Activated CD4-positive, alpha-beta T cell treated with anti-CD3 and anti-CD28 coated beads, Interleukin-2, amount 50 U/mL, for 16 hours (primary cell): ENCODE results near the gene BCAR3.
"Not testable (repeated sequence)": the region's sequence is repeated elsewhere in the genome, so short reads cannot be mapped to it uniquely, and the experiment has no call there.

Source experiments
- DNase-seq: peaks from one replicate; pipeline ENCODE4 v3.0.0-alpha.2; 2020

BCAR3 gene

GRCh38 chr1:93705892-93706500, 24.4 kb upstream of the BCAR3 start:
- no peak for DNase-seq

- no peak for DNase-seq
Observed at GRCh38 chr1:93704052-93704451, 22.4 kb upstream of the BCAR3 start.

- DNase-seq: no peak
Observed at GRCh38 chr1:93703643-93704042, 22.0 kb upstream of the BCAR3 start.

- no peak for DNase-seq
Observed at GRCh38 chr1:93702828-93703183, 21.2 kb upstream of the BCAR3 start.

GRCh38 chr1:93702111-93702827, 20.6 kb upstream of the BCAR3 start:
- DNase-seq: no peak

- no peak for DNase-seq
Observed at GRCh38 chr1:93701629-93702028, 20.0 kb upstream of the BCAR3 start.

- DNase-seq: no peak
Observed at GRCh38 chr1:93700532-93701469, 19.2 kb upstream of the BCAR3 start.

GRCh38 chr1:93699503-93700168, 18.0 kb upstream of the BCAR3 start:
- no peak for DNase-seq

GRCh38 chr1:93699049-93699384, 17.4 kb upstream of the BCAR3 start:
- DNase-seq: no peak

- DNase-seq: no peak
Observed at GRCh38 chr1:93698329-93699048, 16.9 kb upstream of the BCAR3 start.

GRCh38 chr1:93697566-93697965, 15.9 kb upstream of the BCAR3 start:
- not testable (repeated sequence) for DNase-seq

- DNase-seq: no peak
Observed at GRCh38 chr1:93695411-93696005, 13.9 kb upstream of the BCAR3 start.

- DNase-seq: no peak
Observed at GRCh38 chr1:93694819-93695218, 13.2 kb upstream of the BCAR3 start.

GRCh38 chr1:93694039-93694438, 12.4 kb upstream of the BCAR3 start:
- no peak for DNase-seq

- DNase-seq: peak; percentile 89
Observed at GRCh38 chr1:93692983-93693591, 11.4 kb upstream of the BCAR3 start.

GRCh38 chr1:93692451-93692861, 10.8 kb upstream of the BCAR3 start:
- DNase-seq: no peak

- no peak for DNase-seq
Observed at GRCh38 chr1:93692026-93692425, 10.4 kb upstream of the BCAR3 start.

- DNase-seq: no peak
Observed at GRCh38 chr1:93690921-93691789, 9.5 kb upstream of the BCAR3 start.

GRCh38 chr1:93690341-93690740, 8.7 kb upstream of the BCAR3 start:
- DNase-seq: no peak

- no peak for DNase-seq
Observed at GRCh38 chr1:93689521-93690223, 8.0 kb upstream of the BCAR3 start.
